VCaP (cell line): ENCODE data around the gene C3orf33.
"Not testable (repeated sequence)": the region's sequence is repeated elsewhere in the genome, so short reads cannot be mapped to it uniquely, and the experiment has no call there.

Experiments used
- H3K27ac ChIP-seq: fragments of 450-650 bp; 2 replicates; pipeline ENCODE4 v1.5.1; 2017
- CTCF ChIP-seq: fragments of 450-650 bp; conservative IDR thresholded peaks from 2 replicates; pipeline ENCODE4 v1.5.1; 2017; ENCODE audit warnings: mild to moderate bottlenecking, moderate library complexity

C3orf33 gene, protein sequence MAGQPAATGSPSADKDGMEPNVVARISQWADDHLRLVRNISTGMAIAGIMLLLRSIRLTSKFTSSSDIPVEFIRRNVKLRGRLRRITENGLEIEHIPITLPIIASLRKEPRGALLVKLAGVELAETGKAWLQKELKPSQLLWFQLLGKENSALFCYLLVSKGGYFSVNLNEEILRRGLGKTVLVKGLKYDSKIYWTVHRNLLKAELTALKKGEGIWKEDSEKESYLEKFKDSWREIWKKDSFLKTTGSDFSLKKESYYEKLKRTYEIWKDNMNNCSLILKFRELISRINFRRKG

GRCh38 chr3:155805802-155806618 lies at the start of gene C3orf33:
Gene C3orf33 (minus strand): TSS chr3:155806278. CDS start chr3:155806252, 26 bp downstream.
- peak within 1 kb of the TSS; percentile 80 for H3K27ac ChIP-seq
- peak; percentile 94 for TF ChIP-seq CTCF

DNA sequence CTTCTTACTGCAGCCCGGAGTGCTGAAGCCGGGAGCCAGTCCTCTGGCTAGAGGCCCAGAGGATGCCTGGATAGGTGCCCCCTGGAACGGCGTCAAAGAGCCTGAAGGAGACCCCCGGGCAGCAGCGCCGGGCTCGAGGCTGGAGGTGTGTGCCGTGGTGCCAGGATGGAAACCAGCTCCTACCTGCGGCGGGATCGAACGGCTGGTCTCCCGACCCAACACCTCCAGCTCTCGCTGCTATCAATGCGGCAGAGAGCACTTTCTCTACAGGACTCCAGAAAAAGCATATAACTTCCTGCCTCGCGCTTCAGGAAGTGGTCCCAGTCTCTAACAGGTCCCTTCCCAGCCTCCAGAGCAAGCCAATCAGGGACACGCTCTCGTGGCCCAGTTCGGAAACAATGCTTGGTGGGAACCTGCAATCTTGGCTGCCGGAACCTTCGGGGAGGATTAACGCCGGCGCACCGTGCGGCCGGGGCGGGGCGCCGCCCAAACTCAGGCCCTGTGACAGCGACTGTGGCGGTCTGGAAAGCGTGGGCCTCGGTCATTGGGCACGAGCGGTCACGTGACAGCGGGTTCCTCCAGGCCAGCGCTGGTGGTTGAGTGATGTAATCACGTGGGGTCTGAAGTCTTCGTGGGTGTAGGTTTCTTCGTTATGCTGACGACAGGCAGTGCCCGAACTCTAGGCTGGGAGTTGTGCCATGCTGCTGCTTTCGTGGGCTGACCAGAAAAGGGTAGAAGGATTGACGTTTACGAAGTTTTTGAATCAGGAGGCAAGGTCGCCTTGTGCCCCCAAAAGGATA lies 48.3 kb upstream of the C3orf33 start, which contains the start of gene SLC33A1:
Gene SLC33A1, minus strand, starts transcription at position 287 of the 800 bp plus-strand sequence. CDS start 430 bp downstream, outside the sequence.
- peak within 1 kb of the TSS; percentile 80 for H3K27ac ChIP-seq
- TF ChIP-seq CTCF, result no peak

DNA sequence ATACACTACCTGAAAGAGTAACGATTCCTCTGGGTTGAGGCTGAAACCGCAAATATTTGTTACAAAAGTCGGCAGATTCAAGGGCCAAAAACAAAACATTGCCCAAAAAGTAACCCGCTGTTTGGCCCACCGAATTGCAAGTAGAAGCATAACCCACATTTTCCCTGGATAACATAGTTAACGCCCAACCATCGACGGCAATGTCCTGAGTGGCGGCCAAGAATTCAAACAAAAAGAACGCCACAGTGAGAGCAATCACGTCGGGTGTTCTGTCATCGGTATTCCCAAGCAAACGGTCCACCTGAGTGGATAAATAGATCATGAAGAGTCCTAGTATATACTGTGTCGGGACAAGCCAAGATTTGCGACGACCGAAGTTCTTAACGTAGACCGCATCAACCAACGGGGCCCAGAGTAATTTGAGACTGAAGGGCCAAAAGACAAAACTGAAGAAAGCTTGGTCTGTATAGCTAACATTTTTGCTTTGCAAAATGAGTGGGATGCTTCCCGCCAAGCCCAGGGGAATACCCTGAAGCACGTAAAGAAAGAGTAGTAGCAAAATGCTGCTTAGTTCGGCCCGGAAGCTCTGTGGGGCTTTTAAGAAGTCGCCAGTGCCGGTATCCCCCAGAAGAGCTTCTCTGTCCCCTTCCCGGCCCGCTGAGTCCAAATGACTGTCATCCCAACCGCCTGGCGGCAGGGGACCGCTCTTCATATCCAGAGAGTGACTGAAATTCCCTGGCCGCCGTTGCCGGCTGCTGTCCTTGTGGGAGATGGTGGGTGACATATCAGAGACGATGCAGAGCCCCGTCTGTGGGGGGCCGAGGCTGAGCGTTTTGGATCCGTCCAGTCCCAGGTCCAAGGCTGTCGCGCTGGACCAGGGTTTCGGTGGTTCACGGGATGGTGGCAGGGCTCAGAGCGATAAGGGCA lies 47.4 kb upstream of the C3orf33 start:
- TF ChIP-seq CTCF, result 0 out of 2 replicates have a peak, but pooled peaks have one; percentile 15
- peak overlapping the region; percentile 80 for H3K27ac ChIP-seq

- TF ChIP-seq CTCF, result no peak
- H3K27ac ChIP-seq, result peak overlapping the region; percentile 80; the same call in 1 of the 2 replicates
Observed at GRCh38 chr3:155852341-155852740, 46.3 kb upstream of the C3orf33 start.

GRCh38 chr3:155849404-155849803 lies 43.3 kb upstream of the C3orf33 start:
- not testable (repeated sequence) for H3K27ac ChIP-seq

- no peak overlapping the region for H3K27ac ChIP-seq
- TF ChIP-seq CTCF, result no peak
Observed at GRCh38 chr3:155847993-155848392, 41.9 kb upstream of the C3orf33 start.

DNA sequence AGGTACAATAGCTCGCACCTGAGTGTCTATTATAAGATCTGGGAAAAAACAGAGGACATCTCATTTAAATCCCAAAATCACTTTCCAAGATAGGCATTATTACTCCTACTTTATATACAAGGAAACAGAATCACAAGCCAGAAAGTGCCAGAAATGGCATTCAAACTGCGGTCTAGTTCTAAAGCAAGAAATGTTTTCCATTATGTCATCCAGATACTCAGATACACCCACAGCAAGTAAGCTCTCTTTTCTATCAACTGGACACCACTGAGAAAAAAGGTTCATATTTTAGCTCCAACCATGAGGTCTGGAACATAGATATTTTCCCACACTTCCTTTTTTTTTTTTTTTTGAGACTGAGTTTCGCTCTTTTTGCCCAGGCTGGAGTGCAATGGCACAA lies 40.0 kb upstream of the C3orf33 start:
- TF ChIP-seq CTCF, result no peak
- H3K27ac ChIP-seq, result no peak overlapping the region
